ENCODE measurements around the gene CELF2. TPM values are rescaled to one million over a fixed set of nuclear protein-coding genes. Genes with fewer than 3 reads are reported as not detected.
A peak's percentile ranks its signal among the peaks of the same experiment; 100 is the strongest.

CELF2 gene
- total RNA-seq, 3 donors from 2014 or later (not counting 1 experiment from before 2014, with no cell fraction given), result 282 to 298 (median 295) TPM

GRCh38 chr10:11138314-11139033 is 120.8 kb downstream of the CELF2 start:
- Histone ChIP-seq H3K4me3 (ENCODE audit: low read length) (no peak overlapping the region), H3K4me1 (ENCODE audit: control insufficient read depth, insufficient read depth, low read length) (peaks cover 10% of the 10 kb centered on the region), H3K36me3 (ENCODE audit: control insufficient read depth, insufficient read depth, low read length) (no peaks in the 10 kb centered on the region), H3K27me3 (ENCODE audit: control insufficient read depth, insufficient read depth, low read length) (no peaks in the 10 kb centered on the region), H3K27ac (ENCODE audit: low read length) (no peak overlapping the region), H3K9me3 (ENCODE audit: control insufficient read depth, insufficient read depth, low read length) (no peaks in the 10 kb centered on the region)
- DNase-seq, result no peak
- no peaks in the 10 kb centered on the region for H3K27me3 Mint-ChIP-seq (ENCODE audit: low read depth in 2 of 2)
- no peaks in the 10 kb centered on the region for H3K9me3 Mint-ChIP-seq
- no peak for ATAC-seq
- TF ChIP-seq CTCF (IDR thresholded peaks at IDR 0.05), result no peak
- H3K36me3 Mint-ChIP-seq, result no peaks in the 10 kb centered on the region
- peaks cover 27 to 28% of the 10 kb centered on the region in 2 donors for H3K4me1 Mint-ChIP-seq
- H3K27ac Mint-ChIP-seq, result no peak overlapping the region
- 97% methylated on average over 9 of the region's 9 CpGs for WGBS (ENCODE audit: insufficient coverage)
- intact Hi-C loops (cut with micrococcal nuclease), result no loop called here
- no peak overlapping the region for H3K4me3 Mint-ChIP-seq

DNA sequence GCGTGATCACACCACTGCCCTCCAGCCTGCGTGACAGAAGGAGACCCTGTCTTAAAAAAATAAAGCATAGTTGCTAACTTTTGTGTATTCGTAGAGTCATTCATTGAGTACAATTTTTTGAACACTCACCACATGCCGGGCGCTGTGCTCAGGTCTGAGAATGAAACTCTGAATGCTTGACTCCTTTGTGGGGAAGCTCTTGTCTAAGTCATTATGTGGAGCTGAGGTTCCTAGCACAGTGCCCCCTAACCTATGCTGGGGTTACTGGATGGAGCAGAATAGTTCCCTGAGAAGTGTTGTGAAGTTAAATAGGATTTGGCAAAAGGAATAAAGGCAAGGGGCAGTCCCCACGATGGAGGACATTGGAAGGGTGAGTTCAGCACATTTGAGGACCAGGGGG is 123.3 kb downstream of the CELF2 start:
- Mint-ChIP-seq H3K9me3 (no peaks in the 10 kb centered on the region), H3K36me3 (no peaks in the 10 kb centered on the region), H3K27ac (peak overlapping the region; percentile 60 to 77), H3K27me3 (ENCODE audit: low read depth in 2 of 2) (no peaks in the 10 kb centered on the region), H3K4me1 (peaks cover 52% of the 10 kb centered on the region in 2 donors), H3K4me3 (no peak overlapping the region)
- Histone ChIP-seq H3K27me3 (ENCODE audit: control insufficient read depth, insufficient read depth, low read length) (no peaks in the 10 kb centered on the region), H3K4me1 (ENCODE audit: control insufficient read depth, insufficient read depth, low read length) (peaks cover 32% of the 10 kb centered on the region), H3K36me3 (ENCODE audit: control insufficient read depth, insufficient read depth, low read length) (no peaks in the 10 kb centered on the region), H3K9me3 (ENCODE audit: control insufficient read depth, insufficient read depth, low read length) (no peaks in the 10 kb centered on the region), H3K27ac (ENCODE audit: low read length) (no peak overlapping the region), H3K4me3 (ENCODE audit: low read length) (no peak overlapping the region)
- 82% methylated on average over 6 of the region's 6 CpGs for WGBS (ENCODE audit: insufficient coverage)
- ATAC-seq (no peak), DNase-seq (no peak)
- no peak for TF ChIP-seq CTCF (IDR thresholded peaks at IDR 0.05)
- intact Hi-C loops (cut with micrococcal nuclease), result no loop called here

DNA sequence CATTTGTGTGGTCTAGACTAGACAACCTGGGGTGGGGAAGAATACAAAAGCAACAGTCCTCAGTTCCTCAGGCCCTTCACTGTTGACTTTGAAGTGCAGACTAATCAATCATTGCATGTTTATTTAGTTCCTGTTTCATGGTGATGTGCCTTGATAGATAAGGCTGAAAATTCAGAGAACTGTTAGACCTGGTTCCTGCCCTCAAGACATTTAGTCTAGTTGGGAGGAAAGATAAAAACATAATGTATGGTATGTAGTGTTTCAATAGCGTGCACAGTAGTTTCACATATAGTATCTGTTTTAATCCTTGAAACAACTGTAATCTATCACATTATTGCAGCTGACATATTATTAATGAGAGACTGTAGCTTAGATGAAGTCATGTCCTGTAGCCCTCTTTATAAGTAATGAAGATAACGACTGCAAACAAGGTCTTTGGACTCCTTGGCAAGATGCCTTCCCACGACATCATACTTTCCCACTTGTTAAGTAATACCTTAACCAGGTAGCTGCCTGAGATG is 124.0 kb downstream of the CELF2 start:
- 43% methylated on average over 2 of the region's 3 CpGs for WGBS (ENCODE audit: insufficient coverage)
- Mint-ChIP-seq H3K4me3 (no peak overlapping the region), H3K9me3 (no peaks in the 10 kb centered on the region), H3K27me3 (ENCODE audit: low read depth in 2 of 2) (no peaks in the 10 kb centered on the region), H3K27ac (peak overlapping the region; percentile 60 to 77), H3K4me1 (peaks cover 59% of the 10 kb centered on the region in 2 donors), H3K36me3 (no peaks in the 10 kb centered on the region)
- Histone ChIP-seq H3K27me3 (ENCODE audit: control insufficient read depth, insufficient read depth, low read length) (no peaks in the 10 kb centered on the region), H3K4me3 (ENCODE audit: low read length) (no peak overlapping the region), H3K9me3 (ENCODE audit: control insufficient read depth, insufficient read depth, low read length) (no peaks in the 10 kb centered on the region), H3K27ac (ENCODE audit: low read length) (no peak overlapping the region), H3K4me1 (ENCODE audit: control insufficient read depth, insufficient read depth, low read length) (peaks cover 38% of the 10 kb centered on the region), H3K36me3 (ENCODE audit: control insufficient read depth, insufficient read depth, low read length) (no peaks in the 10 kb centered on the region)
- TF ChIP-seq CTCF (IDR thresholded peaks at IDR 0.05), result no peak
- peak in 1 of 2 donors; percentile 32 for DNase-seq
- ATAC-seq, result no peak
- intact Hi-C loops (cut with micrococcal nuclease), result no loop called here
